Prostate gland (tissue), 2 donors: ENCODE measurements around the gene PEX26. TPM values are rescaled to one million over a fixed set of nuclear protein-coding genes. Genes with fewer than 3 reads are reported as not detected.
"Not testable (repeated sequence)": the region's sequence is repeated elsewhere in the genome, so short reads cannot be mapped to it uniquely, and the experiment has no call there.

Experiments
- DNase-seq: peaks from one replicate; pipeline ENCODE4 v3.0.0-alpha.2; 2019; ENCODE audit warnings: low spot score
- H3K27ac ChIP-seq, 2 donors: fragments of 200-600 bp; sonication (generic); 2 replicates each; pipeline ENCODE4 v1.5.1; 2017 to 2019
- H3K27me3 ChIP-seq: fragments of 200-600 bp; sonication (generic); replicated peaks from 2 replicates; pipeline ENCODE4 v1.5.1; 2019; ENCODE audit not compliant: insufficient read depth
- H3K36me3 ChIP-seq, 2 donors: fragments of 200-600 bp; sonication (generic); 1 replicate in 1 of 2; 2 replicates in 1 of 2; pipeline versions ENCODE4 v1.5.1 to v1.8.1; 2017 to 2019
- H3K4me1 ChIP-seq: fragments of 200-600 bp; sonication (generic); replicated peaks from 2 replicates; pipeline ENCODE4 v1.5.1; 2019
- H3K4me3 ChIP-seq, 2 donors: fragments of 200-600 bp; sonication (generic); 2 replicates each; pipeline ENCODE4 v1.5.1; 2017 to 2019
- H3K9me3 ChIP-seq: fragments of 200-600 bp; sonication (generic); 2 replicates; pipeline ENCODE4 v1.5.1; 2017
- CTCF ChIP-seq, 4 experiments: fragments of 200-600 bp in 2 of 4; fragments of 450-650 bp in 2 of 4; sonication (generic) in 2 of 4; IDR thresholded peaks; 1 replicate in 3 of 4; 2 replicates in 1 of 4; pipeline ENCODE4 v1.5.1; 2016 to 2019; ENCODE audit warnings: antibody characterized with exemption in 4 of 4, mild to moderate bottlenecking in 2 of 4, moderate library complexity in 2 of 4
- POLR2A ChIP-seq: fragments of 450-650 bp; IDR thresholded peaks from one replicate; pipeline ENCODE4 v1.6.1; 2016; ENCODE audit warnings: antibody characterized with exemption, mild to moderate bottlenecking
- POLR2AphosphoS5 ChIP-seq: sonication (generic); formaldehyde crosslinking; IDR thresholded peaks from one replicate; pipeline ENCODE4 v1.6.1; 2017; ENCODE audit warnings: antibody characterized with exemption
- WGBS: methylation state at CpG from one replicate; pipeline ENCODE4 v1.1.5; 2018; 5-methylcytosine and 5-hydroxymethylcytosine counted together
- intact Hi-C: fragments of 100-400 bp; cut with DNase I; formaldehyde crosslinking; loops from one replicate; pipeline ENCODE4 v1.14.2; 2022
- total RNA-seq, 2 donors: library from RNA; depleted of rRNA; stranded (reverse); fragments of >200 nt; gene quantifications; one replicate each; pipeline ENCODE4 v1.1.0, GENCODE V29; 2016

PEX26 gene
- total RNA-seq, 2 donors from 2014 or later = 34.7 to 38.2 TPM

GRCh38 chr22:18071968-18072310, 5.9 kb upstream of the PEX26 start:
- WGBS = 88% methylated on average over 1 of the region's 1 CpG
- Histone ChIP-seq H3K27me3 (no peaks in the 10 kb centered on the region), H3K27ac (no peak overlapping the region), H3K4me3 (no peak overlapping the region), H3K4me1 (peaks cover 22% of the 10 kb centered on the region), H3K36me3 (no peaks in the 10 kb centered on the region), H3K9me3 (no peaks in the 10 kb centered on the region)
- DNase-seq = no peak
- TF ChIP-seq POLR2A (no peak), CTCF (IDR thresholded peaks at IDR 0.05) (no peak), POLR2AphosphoS5 (no peak)
- intact Hi-C loops = no loop called here

- 86% methylated on average over 2 of the region's 2 CpGs for WGBS
- no peak for TF ChIP-seq POLR2AphosphoS5
- TF ChIP-seq CTCF (IDR thresholded peaks at IDR 0.05) = no peak
- no peak for TF ChIP-seq POLR2A
- no peak overlapping the region for H3K27ac ChIP-seq
- H3K4me1 ChIP-seq = peaks cover 22% of the 10 kb centered on the region
- intact Hi-C loops = no loop called here
- H3K36me3 ChIP-seq = no peaks in the 10 kb centered on the region
- H3K27me3 ChIP-seq = no peaks in the 10 kb centered on the region
- no peak overlapping the region for H3K4me3 ChIP-seq
- no peaks in the 10 kb centered on the region for H3K9me3 ChIP-seq
- no peak for DNase-seq
Observed at GRCh38 chr22:18073467-18073866, 4.3 kb upstream of the PEX26 start.

GRCh38 chr22:18073927-18074326, 3.9 kb upstream of the PEX26 start:
- H3K36me3 ChIP-seq, DNase-seq, H3K27ac ChIP-seq, H3K4me3 ChIP-seq, H3K27me3 ChIP-seq, intact Hi-C loops, H3K9me3 ChIP-seq: not testable (repeated sequence)
- H3K4me1 ChIP-seq = peaks cover 25% of the 10 kb centered on the region
- 88% methylated on average over 4 of the region's 4 CpGs for WGBS

GRCh38 chr22:18075101-18075719, 2.6 kb upstream of the PEX26 start:
- intact Hi-C loops = loop anchor here (5.0 kb wide), 1 partner anchor 168 kb away; no protein-coding TSS in a partner anchor
- Histone ChIP-seq H3K9me3 (no peaks in the 10 kb centered on the region), H3K27ac (peak overlapping the region; percentile 71 to 82), H3K4me3 (no peak overlapping the region), H3K27me3 (no peaks in the 10 kb centered on the region), H3K36me3 (no peaks in the 10 kb centered on the region), H3K4me1 (peaks cover 23% of the 10 kb centered on the region)
- TF ChIP-seq POLR2AphosphoS5 (no peak), POLR2A (no peak)
- no peak for DNase-seq
- WGBS = 87% methylated on average over 6 of the region's 6 CpGs

- Histone ChIP-seq H3K4me1 (peaks cover 21% of the 10 kb centered on the region), H3K27ac (peak overlapping the region; percentile 71 to 82), H3K36me3 (no peaks in the 10 kb centered on the region), H3K27me3 (no peaks in the 10 kb centered on the region), H3K9me3 (no peaks in the 10 kb centered on the region), H3K4me3 (no peak overlapping the region)
- 25% methylated on average over 13 of the region's 13 CpGs for WGBS
- intact Hi-C loops = loop anchor here (1.0 to 5.0 kb wide), 3 partner anchors 75 to 246 kb away; no protein-coding TSS in a partner anchor
- peak; percentile 87 for TF ChIP-seq POLR2AphosphoS5
- TF ChIP-seq POLR2A = no peak
- peak; percentile 67 to 96 (median 88) for TF ChIP-seq CTCF (IDR thresholded peaks at IDR 0.05)
- DNase-seq = peak; percentile 85
Observed at GRCh38 chr22:18075720-18076497, 1.9 kb upstream of the PEX26 start.
